ENCODE measurements around the gene E2F3.

- TF ChIP-seq, protein P1, sequence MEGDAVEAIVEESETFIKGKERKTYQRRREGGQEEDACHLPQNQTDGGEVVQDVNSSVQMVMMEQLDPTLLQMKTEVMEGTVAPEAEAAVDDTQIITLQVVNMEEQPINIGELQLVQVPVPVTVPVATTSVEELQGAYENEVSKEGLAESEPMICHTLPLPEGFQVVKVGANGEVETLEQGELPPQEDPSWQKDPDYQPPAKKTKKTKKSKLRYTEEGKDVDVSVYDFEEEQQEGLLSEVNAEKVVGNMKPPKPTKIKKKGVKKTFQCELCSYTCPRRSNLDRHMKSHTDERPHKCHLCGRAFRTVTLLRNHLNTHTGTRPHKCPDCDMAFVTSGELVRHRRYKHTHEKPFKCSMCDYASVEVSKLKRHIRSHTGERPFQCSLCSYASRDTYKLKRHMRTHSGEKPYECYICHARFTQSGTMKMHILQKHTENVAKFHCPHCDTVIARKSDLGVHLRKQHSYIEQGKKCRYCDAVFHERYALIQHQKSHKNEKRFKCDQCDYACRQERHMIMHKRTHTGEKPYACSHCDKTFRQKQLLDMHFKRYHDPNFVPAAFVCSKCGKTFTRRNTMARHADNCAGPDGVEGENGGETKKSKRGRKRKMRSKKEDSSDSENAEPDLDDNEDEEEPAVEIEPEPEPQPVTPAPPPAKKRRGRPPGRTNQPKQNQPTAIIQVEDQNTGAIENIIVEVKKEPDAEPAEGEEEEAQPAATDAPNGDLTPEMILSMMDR (IDR thresholded peaks at IDR 0.05): no peak
- TF ChIP-seq EP300 (IDR thresholded peaks at IDR 0.05; ENCODE audit: low read depth) (no peak), POLR2A (IDR thresholded peaks at IDR 0.05) (no peak)
Measured at GRCh38 chr6:20464041-20464440, 62.4 kb downstream of the E2F3 start.

Measured in transverse colon (tissue), 3 donors.